Measurements from ENCODE around the gene IL6. TPM values are rescaled to one million over a fixed set of nuclear protein-coding genes. Genes with fewer than 3 reads are reported as not detected.

Gene IL6
- total and polyA plus RNA-seq, 2 of the 8 experiments (the other 6 are each of a cell fraction or from before 2014, with no cell fraction given), result 0.12 to 0.41 TPM

DNA sequence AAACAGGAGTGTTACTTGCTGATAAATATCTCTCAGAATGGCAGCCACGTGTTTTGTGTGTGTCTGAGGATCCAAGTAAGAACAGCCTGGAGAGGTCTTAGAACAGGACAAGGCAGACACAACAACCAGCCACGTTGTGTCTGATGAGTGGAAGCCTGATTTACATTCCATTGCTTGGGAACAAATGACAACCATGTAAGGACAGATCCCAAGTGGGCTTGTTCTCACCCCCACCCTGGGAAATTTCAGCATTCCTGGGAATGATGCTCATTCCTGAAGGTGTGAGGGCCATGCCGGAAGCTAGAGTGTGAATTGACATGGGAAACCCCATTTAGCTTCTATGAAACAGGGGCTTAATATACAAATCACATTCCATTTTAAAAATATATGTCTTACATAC is 35.9 kb downstream of the IL6 start:
- no peak overlapping the region for H2BK12ac ChIP-seq (ENCODE audit: low read depth, low read length)
- no peaks in the 10 kb centered on the region for H3K4me1 ChIP-seq (replicated peaks in 1 of 4; ENCODE audit: control insufficient read depth in 3 of 4, insufficient read depth in 4 of 4, low read length in 3 of 4)
- H3K56ac ChIP-seq (replicated peaks; ENCODE audit: insufficient read length, low read depth, low read length), result no peak overlapping the region
- no peaks in the 10 kb centered on the region for H3K27me3 ChIP-seq (replicated peaks in 1 of 4; ENCODE audit: control insufficient read depth in 3 of 4, extremely low read depth in 1 of 4, insufficient read depth in 3 of 4, low read length in 3 of 4)
- no peak overlapping the region for H3K4ac ChIP-seq (replicated peaks; ENCODE audit: insufficient read length, low read depth, low read length)
- H2AFZ ChIP-seq (ENCODE audit: low read length), result no peak overlapping the region
- no peak overlapping the region for H3K4me2 ChIP-seq (ENCODE audit: insufficient read depth in 1 of 2, low read depth in 2 of 2, low read length in 2 of 2)
- no peak overlapping the region for H4K91ac ChIP-seq (replicated peaks; ENCODE audit: insufficient read length, low read length)
- H3K36me3 ChIP-seq (ENCODE audit: control insufficient read depth in 2 of 4, insufficient read depth in 4 of 4, low read length in 3 of 4), result no peaks in the 10 kb centered on the region
- no peak overlapping the region for H3K18ac ChIP-seq (ENCODE audit: extremely low read depth, low read length)
- H3K4me3 ChIP-seq (ENCODE audit: extremely low read depth in 1 of 4, insufficient read depth in 2 of 4, low read depth in 3 of 4, low read length in 4 of 4), result no peak overlapping the region
- H3K23me2 ChIP-seq (ENCODE audit: low read depth, low read length), result no peaks in the 10 kb centered on the region
- H2BK5ac ChIP-seq (ENCODE audit: low read depth, low read length), result no peak overlapping the region
- FAIRE-seq, result no peak
- H2BK120ac ChIP-seq (replicated peaks; ENCODE audit: low read depth, low read length), result peak overlapping the region; percentile 50
- WGBS, 2 experiments (ENCODE audit: extremely low coverage in 1 of 2, insufficient coverage in 1 of 2, insufficient read length in 1 of 2, insufficient replicate concordance in 2 of 2, low coverage in 1 of 2, low lambda C conversion rate in 2 of 2, missing lambda C conversion rate in 1 of 2), result 84% methylated on average over 3 of the region's 3 CpGs; no CpG with 5 or more reads in 1 of the 2 experiments
- no peak for DNase-seq (ENCODE audit: low read depth in 1 of 2, low spot score in 2 of 2)
- CTCF ChIA-PET (ENCODE audit: partially characterized antibody), result interaction anchor here (1.2 to 5.9 kb wide), 2 partner anchors 20 to 324 kb away, joined by 3 to 26 read pairs; no protein-coding TSS in a partner anchor
- H3K14ac ChIP-seq (ENCODE audit: insufficient read length), result no peak overlapping the region
- H2BK15ac ChIP-seq (ENCODE audit: low read length), result no peak overlapping the region
- H2AK5ac ChIP-seq (ENCODE audit: low read depth, low read length), result no peak overlapping the region
- H3K79me1 ChIP-seq (ENCODE audit: low read depth, low read length), result no peaks in the 10 kb centered on the region
- no peak overlapping the region for H2BK20ac ChIP-seq (ENCODE audit: low read length)
- H4K5ac ChIP-seq (ENCODE audit: insufficient read length, low read depth, low read length), result no peak overlapping the region
- H3K9me3 ChIP-seq (ENCODE audit: insufficient read depth in 2 of 2, low read depth in 1 of 2, low read length in 1 of 2), result peaks cover 0 to 4% of the 10 kb centered on the region in 2 experiments; a peak in 1 of 4 replicates
- POLR2A ChIA-PET (ENCODE audit: partially characterized antibody), result no interaction called here
- H3K27ac ChIP-seq (ENCODE audit: low read depth, low read length), result no peak overlapping the region
- TF ChIP-seq CHD2 (IDR thresholded peaks at IDR 0.05; ENCODE audit: low read length), result no peak
- no peak for TF ChIP-seq RFX5 (IDR thresholded peaks at IDR 0.05; ENCODE audit: borderline replicate concordance, low read depth, low read length)
- TF ChIP-seq FOSL1 (IDR thresholded peaks at IDR 0.05; ENCODE audit: insufficient read depth, low read depth, low read length), result no peak
- no peak for TF ChIP-seq KDM4A (IDR thresholded peaks at IDR 0.05; ENCODE audit: low read depth, low read length, severe bottlenecking)
- no peak overlapping the region for H3K23ac ChIP-seq (ENCODE audit: insufficient read length)
- H3K9ac ChIP-seq (replicated peaks in 1 of 4; ENCODE audit: extremely low read depth in 1 of 4, low read depth in 3 of 4, low read length in 3 of 4), result no peak overlapping the region
- H4K8ac ChIP-seq (ENCODE audit: extremely low read depth, insufficient read depth, low read length), result no peak overlapping the region
- H4K20me1 ChIP-seq (replicated peaks in 1 of 2; ENCODE audit: control insufficient read depth in 1 of 2, insufficient read depth in 2 of 2, low read length in 2 of 2), result no peaks in the 10 kb centered on the region
- no peaks in the 10 kb centered on the region for H3K79me2 ChIP-seq (ENCODE audit: control insufficient read depth in 1 of 2, insufficient read depth in 2 of 2, low read length in 2 of 2)
